Measurements from ENCODE around the gene CSMD2.

CSMD2 gene

DNA sequence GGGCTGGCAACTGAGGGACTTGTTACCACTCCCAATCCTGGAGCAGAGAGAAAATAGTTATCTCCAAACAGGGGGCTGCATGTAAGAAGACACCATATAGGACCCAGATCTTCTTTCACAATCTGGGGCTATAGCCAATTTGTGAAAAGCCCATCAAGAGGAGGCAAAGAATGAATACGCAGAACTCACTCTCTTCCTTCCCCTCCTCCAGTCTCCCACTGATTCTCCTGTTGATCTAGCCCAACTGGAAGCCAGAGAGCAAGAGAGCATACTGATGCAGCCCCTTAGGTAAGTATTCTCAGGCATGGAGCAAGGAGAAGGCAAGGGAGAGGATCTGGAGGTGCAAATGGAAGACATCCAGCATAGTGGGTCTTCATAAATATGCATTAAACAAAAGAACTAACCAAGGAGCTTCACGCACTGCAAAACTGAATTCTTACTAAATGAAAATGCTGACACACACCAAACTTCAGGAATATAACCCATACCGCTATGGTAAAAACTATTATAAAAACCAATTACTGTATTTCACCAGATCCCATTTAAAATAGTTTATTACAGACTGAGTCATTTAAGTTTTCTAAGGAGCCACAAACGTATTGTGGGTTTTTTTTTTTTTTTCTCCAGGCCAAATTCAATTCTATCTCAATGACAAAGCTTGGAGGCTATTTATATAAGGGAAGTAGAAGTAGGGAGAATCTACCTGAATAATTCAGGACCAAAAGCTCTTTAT lies 316.7 kb downstream of the CSMD2 start:
- Histone ChIP-seq H3K4me1 (ENCODE audit: insufficient read depth, low read length) (no peaks in the 10 kb centered on the region), H2AFZ (ENCODE audit: low read depth, low read length) (no peak overlapping the region), H3K4me3 (ENCODE audit: low read length) (no peak overlapping the region), H3K36me3 (ENCODE audit: insufficient read depth, low read length) (no peaks in the 10 kb centered on the region), H3K9me3 (ENCODE audit: low read length) (no peaks in the 10 kb centered on the region), H3K27me3 (ENCODE audit: insufficient read depth, low read length) (no peaks in the 10 kb centered on the region)

DNA sequence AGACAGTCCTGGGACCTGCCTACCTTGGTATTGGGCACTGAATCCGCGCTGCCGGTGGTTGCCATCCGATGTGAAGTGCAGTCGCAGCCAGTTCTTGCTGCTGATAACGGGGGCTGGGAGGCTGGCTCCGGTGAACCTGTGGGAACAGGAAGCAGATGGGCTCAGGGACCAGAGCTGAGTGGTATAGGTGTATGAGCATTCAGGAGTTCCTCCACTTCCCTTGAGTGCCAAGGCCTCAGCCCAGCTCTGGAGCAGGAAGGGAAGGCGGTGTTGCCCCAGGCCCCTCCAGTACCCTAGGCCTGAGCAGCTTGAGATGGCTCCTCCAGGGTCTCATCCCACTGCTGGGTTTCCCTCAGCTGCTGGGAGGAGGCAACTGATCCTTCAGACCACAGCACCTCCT lies 318.2 kb downstream of the CSMD2 start:
- no peaks in the 10 kb centered on the region for H3K9me3 ChIP-seq (ENCODE audit: low read length)
- H2AFZ ChIP-seq (ENCODE audit: low read depth, low read length), result no peak overlapping the region
- no peaks in the 10 kb centered on the region for H3K4me1 ChIP-seq (ENCODE audit: insufficient read depth, low read length)
- no peaks in the 10 kb centered on the region for H3K36me3 ChIP-seq (ENCODE audit: insufficient read depth, low read length)
- H3K27me3 ChIP-seq (ENCODE audit: insufficient read depth, low read length), result no peaks in the 10 kb centered on the region
- no peak overlapping the region for H3K4me3 ChIP-seq (ENCODE audit: low read length)

DNA sequence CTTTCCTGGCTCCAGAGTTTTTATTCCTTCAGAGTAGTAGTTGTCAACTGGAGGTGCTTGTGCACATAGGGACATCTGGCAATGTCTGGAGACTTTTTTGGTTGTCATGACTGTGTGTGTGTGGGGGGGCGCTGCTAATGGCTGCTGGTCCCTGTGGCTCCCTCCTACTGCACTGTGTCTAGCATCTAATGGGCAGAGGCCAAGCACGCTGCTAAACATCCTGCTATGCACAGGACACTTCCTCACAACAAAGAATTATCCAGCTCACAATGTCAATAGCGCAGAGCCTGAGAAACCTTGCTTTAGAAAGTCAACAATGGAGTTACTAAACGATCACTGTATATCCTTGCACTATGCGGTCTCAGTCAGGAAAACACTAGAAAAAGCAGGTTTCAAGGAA lies 320.9 kb downstream of the CSMD2 start:
- H3K36me3 ChIP-seq (ENCODE audit: insufficient read depth, low read length), result no peaks in the 10 kb centered on the region
- no peak overlapping the region for H2AFZ ChIP-seq (ENCODE audit: low read depth, low read length)
- H3K9me3 ChIP-seq (ENCODE audit: low read length), result no peaks in the 10 kb centered on the region
- no peaks in the 10 kb centered on the region for H3K27me3 ChIP-seq (ENCODE audit: insufficient read depth, low read length)
- no peak overlapping the region for H3K4me3 ChIP-seq (ENCODE audit: low read length)
- H3K4me1 ChIP-seq (ENCODE audit: insufficient read depth, low read length), result no peaks in the 10 kb centered on the region

DNA sequence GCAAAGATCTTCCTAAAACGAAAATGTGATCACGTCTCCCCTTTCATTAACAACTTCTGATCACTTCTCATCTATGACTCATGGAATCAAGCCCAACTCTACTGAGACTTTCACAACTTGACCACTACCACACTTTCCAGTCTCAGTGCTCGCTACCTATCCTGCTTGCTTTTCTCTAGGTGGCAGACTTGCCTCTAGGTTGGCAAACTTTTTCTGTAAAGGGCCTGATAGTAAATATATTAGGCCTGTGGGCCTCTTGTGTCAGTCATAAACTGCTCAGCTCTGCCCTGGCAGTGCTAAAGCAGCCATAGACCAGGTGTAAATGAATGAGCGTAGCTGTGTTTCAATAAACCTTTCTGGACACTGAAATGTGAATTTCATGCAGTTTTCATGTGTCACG lies 322.7 kb downstream of the CSMD2 start:
- Histone ChIP-seq H3K9me3 (ENCODE audit: low read length) (no peaks in the 10 kb centered on the region), H2AFZ (ENCODE audit: low read depth, low read length) (no peak overlapping the region), H3K36me3 (ENCODE audit: insufficient read depth, low read length) (no peaks in the 10 kb centered on the region), H3K4me1 (ENCODE audit: insufficient read depth, low read length) (no peaks in the 10 kb centered on the region), H3K27me3 (ENCODE audit: insufficient read depth, low read length) (no peaks in the 10 kb centered on the region), H3K4me3 (ENCODE audit: low read length) (no peak overlapping the region)

DNA sequence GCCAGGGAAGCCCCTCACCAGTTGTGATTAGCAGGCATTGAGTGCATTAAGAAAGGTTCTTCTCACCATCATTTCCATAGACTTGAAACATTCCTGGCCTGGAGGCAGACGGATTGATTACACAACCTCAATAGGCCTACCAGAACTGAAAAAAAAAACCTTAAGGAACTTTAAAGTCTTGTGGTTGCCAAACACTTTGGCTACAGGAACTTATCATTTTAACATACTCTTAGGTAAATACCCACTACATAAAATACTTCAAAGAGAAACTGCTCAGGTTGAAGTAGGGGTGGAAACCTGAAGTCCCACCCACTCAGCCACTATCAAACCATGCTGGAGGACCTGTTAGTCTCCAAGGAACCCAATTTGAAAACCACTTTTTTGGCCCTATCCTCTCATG lies 323.5 kb downstream of the CSMD2 start:
- no peaks in the 10 kb centered on the region for H3K4me1 ChIP-seq (ENCODE audit: insufficient read depth, low read length)
- no peak overlapping the region for H2AFZ ChIP-seq (ENCODE audit: low read depth, low read length)
- no peaks in the 10 kb centered on the region for H3K27me3 ChIP-seq (ENCODE audit: insufficient read depth, low read length)
- no peaks in the 10 kb centered on the region for H3K36me3 ChIP-seq (ENCODE audit: insufficient read depth, low read length)
- no peaks in the 10 kb centered on the region for H3K9me3 ChIP-seq (ENCODE audit: low read length)
- H3K4me3 ChIP-seq (ENCODE audit: low read length), result no peak overlapping the region

DNA sequence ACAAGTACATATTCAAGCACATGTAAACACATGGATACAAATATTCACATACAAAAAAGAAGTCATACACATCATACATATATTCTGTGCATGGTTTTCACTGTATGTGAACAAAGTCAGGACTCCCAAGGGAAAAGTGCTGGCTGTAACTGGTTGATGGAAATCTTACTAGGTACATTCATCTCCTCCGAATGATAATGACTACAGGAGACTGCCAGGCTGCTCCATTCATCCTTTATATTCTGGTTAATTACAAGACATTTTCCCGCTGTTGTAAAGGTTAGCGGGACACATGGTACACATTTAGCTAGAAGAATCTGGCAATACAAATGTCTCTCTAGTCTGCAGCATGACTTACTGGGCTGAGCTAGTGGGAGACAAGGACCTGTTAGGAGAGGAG lies 327.4 kb downstream of the CSMD2 start:
- Histone ChIP-seq H3K36me3 (ENCODE audit: insufficient read depth, low read length) (no peaks in the 10 kb centered on the region), H3K4me3 (ENCODE audit: low read length) (no peak overlapping the region), H3K27me3 (ENCODE audit: insufficient read depth, low read length) (no peaks in the 10 kb centered on the region), H2AFZ (ENCODE audit: low read depth, low read length) (no peak overlapping the region), H3K9me3 (ENCODE audit: low read length) (no peaks in the 10 kb centered on the region), H3K4me1 (ENCODE audit: insufficient read depth, low read length) (no peaks in the 10 kb centered on the region)

DNA sequence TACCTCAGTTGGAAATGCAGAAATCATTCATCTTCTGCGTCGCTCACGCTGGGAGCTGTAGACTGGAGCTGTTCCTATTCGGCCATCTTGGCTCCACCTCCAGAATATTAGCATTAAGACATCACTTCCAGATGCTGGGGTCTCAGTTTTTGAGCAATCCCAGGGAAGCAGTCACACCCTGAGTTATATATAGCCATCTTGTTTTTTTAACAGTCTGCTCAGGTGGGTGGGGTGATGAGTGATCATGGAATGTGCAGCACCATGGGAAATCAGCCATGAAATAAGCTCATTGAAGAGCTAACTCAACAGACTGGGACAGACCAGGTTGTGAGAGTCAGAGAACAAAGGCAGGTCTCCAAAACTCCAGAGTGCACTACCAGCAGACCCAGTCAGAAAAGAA lies 328.1 kb downstream of the CSMD2 start:
- Histone ChIP-seq H3K27me3 (ENCODE audit: insufficient read depth, low read length) (no peaks in the 10 kb centered on the region), H3K36me3 (ENCODE audit: insufficient read depth, low read length) (no peaks in the 10 kb centered on the region), H2AFZ (ENCODE audit: low read depth, low read length) (no peak overlapping the region), H3K4me1 (ENCODE audit: insufficient read depth, low read length) (no peaks in the 10 kb centered on the region), H3K9me3 (ENCODE audit: low read length) (no peaks in the 10 kb centered on the region), H3K4me3 (ENCODE audit: low read length) (no peak overlapping the region)

DNA sequence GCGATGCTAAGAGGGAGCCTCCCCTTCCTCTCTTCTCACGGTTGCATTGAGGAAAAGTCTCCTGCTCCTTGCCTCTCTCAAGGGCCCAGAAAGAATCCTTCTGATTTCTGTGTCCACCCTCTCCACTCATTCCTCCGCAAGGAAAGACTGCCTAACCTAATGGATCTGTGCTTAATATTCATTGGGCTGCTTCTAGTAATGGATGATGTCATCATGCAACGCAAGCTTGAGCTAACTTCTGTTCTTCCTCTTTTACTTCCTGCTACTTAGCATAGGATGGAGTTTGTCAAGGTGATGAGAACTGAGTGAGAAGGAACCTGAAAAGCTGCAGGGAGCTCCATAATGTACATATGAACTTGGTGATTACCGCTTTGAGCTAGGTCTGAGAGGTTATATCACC lies 336.4 kb downstream of the CSMD2 start:
- Histone ChIP-seq H3K4me3 (ENCODE audit: low read length) (no peak overlapping the region), H3K36me3 (ENCODE audit: insufficient read depth, low read length) (no peaks in the 10 kb centered on the region), H3K4me1 (ENCODE audit: insufficient read depth, low read length) (no peaks in the 10 kb centered on the region), H3K9me3 (ENCODE audit: low read length) (no peaks in the 10 kb centered on the region), H3K27me3 (ENCODE audit: insufficient read depth, low read length) (no peaks in the 10 kb centered on the region), H2AFZ (ENCODE audit: low read depth, low read length) (no peak overlapping the region)

DNA sequence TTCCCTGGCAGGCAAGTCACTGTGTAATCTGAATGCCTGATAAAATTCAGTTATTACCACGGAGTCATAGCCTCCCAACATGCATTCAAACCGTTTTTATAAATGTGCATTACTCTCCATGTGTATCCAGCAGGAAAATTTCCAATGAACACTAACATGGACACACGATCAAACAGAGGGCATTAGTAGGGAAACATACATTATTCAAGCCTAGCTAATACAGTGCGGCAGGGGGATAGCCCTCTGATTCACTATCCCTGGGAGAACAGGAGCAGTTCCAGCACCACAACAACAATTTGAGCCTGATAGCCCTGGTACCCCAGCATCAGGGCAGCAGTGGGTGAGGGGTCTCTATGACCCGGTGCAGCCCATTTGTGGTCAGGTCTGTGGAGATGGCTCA lies 337.0 kb downstream of the CSMD2 start:
- Histone ChIP-seq H3K4me3 (ENCODE audit: low read length) (no peak overlapping the region), H3K36me3 (ENCODE audit: insufficient read depth, low read length) (no peaks in the 10 kb centered on the region), H3K9me3 (ENCODE audit: low read length) (no peaks in the 10 kb centered on the region), H3K4me1 (ENCODE audit: insufficient read depth, low read length) (no peaks in the 10 kb centered on the region), H2AFZ (ENCODE audit: low read depth, low read length) (no peak overlapping the region), H3K27me3 (ENCODE audit: insufficient read depth, low read length) (no peaks in the 10 kb centered on the region)

DNA sequence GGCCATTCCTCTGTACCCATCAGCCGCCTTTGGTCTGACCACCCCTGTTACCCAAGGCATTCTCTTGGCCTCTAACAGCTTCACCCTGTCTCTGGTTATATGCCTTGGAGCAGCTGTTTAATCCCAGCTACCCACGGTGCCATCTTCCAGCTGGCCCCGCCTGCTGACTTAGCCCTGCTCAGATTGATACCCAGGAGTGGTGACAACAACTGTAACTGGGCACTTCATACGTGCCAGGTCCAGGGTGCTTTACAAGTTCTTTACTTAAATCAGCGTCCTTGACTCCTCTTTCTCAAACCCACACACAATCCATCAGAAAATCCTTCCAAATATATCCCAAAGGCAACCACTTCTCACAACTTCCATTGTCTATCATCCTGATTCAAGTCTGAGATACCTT lies 338.3 kb downstream of the CSMD2 start:
- H3K9me3 ChIP-seq (ENCODE audit: low read length), result no peaks in the 10 kb centered on the region
- H3K4me3 ChIP-seq (ENCODE audit: low read length), result no peak overlapping the region
- H3K36me3 ChIP-seq (ENCODE audit: insufficient read depth, low read length), result no peaks in the 10 kb centered on the region
- no peak overlapping the region for H2AFZ ChIP-seq (ENCODE audit: low read depth, low read length)
- H3K27me3 ChIP-seq (ENCODE audit: insufficient read depth, low read length), result no peaks in the 10 kb centered on the region
- no peaks in the 10 kb centered on the region for H3K4me1 ChIP-seq (ENCODE audit: insufficient read depth, low read length)

DNA sequence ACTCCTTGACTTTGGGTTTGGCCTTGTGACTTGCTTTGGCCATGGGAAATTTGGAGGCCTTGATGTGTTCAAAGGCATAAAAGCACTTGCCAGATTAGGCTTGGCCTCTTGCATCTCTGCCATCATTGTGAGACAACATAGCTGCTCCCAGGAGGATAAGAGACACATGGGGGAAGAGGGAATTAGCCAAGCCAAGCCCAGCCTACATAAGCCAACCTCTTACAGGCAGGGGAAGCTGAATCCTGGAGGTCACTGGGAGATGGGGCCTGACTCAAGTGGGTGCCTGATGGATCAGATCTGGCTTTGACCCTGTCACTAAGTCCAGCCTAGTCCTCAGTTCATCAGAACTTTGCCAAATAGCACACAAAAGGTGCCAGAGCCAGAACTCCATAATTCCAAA lies 338.7 kb downstream of the CSMD2 start:
- no peak overlapping the region for H2AFZ ChIP-seq (ENCODE audit: low read depth, low read length)
- no peaks in the 10 kb centered on the region for H3K4me1 ChIP-seq (ENCODE audit: insufficient read depth, low read length)
- no peak overlapping the region for H3K4me3 ChIP-seq (ENCODE audit: low read length)
- no peaks in the 10 kb centered on the region for H3K27me3 ChIP-seq (ENCODE audit: insufficient read depth, low read length)
- no peaks in the 10 kb centered on the region for H3K9me3 ChIP-seq (ENCODE audit: low read length)
- no peaks in the 10 kb centered on the region for H3K36me3 ChIP-seq (ENCODE audit: insufficient read depth, low read length)

DNA sequence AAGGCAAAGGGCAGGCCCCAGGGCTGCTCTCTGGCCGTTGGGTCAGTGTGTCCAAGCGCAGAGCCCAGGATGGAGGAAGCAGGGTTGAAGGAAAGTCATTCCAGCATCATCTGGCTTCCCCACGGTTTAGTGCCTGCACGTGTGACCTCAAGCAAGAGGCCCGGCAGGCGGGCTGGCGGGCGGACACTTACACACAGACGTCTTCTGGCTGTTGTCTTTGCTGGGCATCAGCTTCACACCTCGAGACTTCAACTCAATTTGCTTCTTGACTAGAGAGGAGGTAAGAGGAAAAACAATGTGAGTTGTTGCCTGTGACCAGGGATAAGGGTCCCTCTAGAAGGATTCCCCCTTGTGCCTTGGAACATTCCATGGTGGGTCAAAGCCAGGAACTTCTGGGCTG lies 339.5 kb downstream of the CSMD2 start:
- Histone ChIP-seq H3K9me3 (ENCODE audit: low read length) (no peaks in the 10 kb centered on the region), H3K4me3 (ENCODE audit: low read length) (no peak overlapping the region)

DNA sequence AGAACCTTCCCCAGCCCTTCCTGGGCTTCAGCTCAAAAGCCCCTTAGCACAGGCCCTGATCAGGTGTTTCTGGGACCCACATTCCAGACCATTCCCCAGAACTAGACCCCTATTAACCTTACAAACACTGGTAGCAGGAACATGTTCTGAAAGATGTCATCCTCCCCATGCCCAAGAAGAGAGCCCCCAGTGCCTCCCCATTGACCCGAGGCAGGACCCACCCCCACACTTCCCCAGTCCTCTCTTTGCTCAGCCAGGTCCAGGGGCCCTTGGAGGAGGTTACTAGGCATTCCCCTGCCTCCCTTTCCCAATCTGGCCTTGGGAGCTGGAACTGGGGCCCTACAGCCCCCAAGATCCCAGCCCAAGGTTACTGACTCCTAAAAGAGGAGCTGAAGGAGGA lies 340.1 kb downstream of the CSMD2 start:
- no peaks in the 10 kb centered on the region for H3K4me1 ChIP-seq (ENCODE audit: insufficient read depth, low read length)
- no peaks in the 10 kb centered on the region for H3K9me3 ChIP-seq (ENCODE audit: low read length)
- no peak overlapping the region for H3K4me3 ChIP-seq (ENCODE audit: low read length)
- H3K36me3 ChIP-seq (ENCODE audit: insufficient read depth, low read length), result no peaks in the 10 kb centered on the region
- no peak overlapping the region for H2AFZ ChIP-seq (ENCODE audit: low read depth, low read length)
- no peaks in the 10 kb centered on the region for H3K27me3 ChIP-seq (ENCODE audit: insufficient read depth, low read length)

More for the DNA sequence above, 339.5 kb downstream of the CSMD2 start:
- Histone ChIP-seq H3K27me3 (ENCODE audit: insufficient read depth, low read length) (no peaks in the 10 kb centered on the region), H3K36me3 (ENCODE audit: insufficient read depth, low read length) (no peaks in the 10 kb centered on the region), H3K4me1 (ENCODE audit: insufficient read depth, low read length) (no peaks in the 10 kb centered on the region), H2AFZ (ENCODE audit: low read depth, low read length) (no peak overlapping the region)

DNA sequence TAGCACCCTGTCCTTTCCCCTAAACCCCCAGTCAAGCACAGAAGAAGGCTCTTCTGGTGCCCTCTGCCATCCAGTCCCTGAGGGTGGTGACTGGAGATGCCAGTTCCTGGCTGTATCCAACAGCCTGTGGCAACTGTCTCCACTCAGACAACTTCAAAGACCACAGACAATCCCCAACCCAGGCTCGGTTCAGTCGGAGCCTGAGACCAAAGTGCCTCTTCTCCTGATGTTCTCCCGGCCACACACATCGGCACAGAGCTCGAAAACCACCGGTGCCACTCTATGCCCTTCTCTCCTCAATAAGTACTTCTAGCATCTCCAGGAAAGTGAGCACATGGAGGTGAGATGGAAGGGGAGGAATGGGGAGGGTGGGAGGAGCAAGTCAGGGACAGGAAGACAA lies 340.7 kb downstream of the CSMD2 start:
- H3K36me3 ChIP-seq (ENCODE audit: insufficient read depth, low read length), result no peaks in the 10 kb centered on the region
- peaks cover 3% of the 10 kb centered on the region for H3K27me3 ChIP-seq (ENCODE audit: insufficient read depth, low read length)

More for the DNA sequence above, 340.7 kb downstream of the CSMD2 start:
- Histone ChIP-seq H3K9me3 (ENCODE audit: low read length) (no peaks in the 10 kb centered on the region), H3K4me3 (ENCODE audit: low read length) (no peak overlapping the region), H2AFZ (ENCODE audit: low read depth, low read length) (no peak overlapping the region), H3K4me1 (ENCODE audit: insufficient read depth, low read length) (no peaks in the 10 kb centered on the region)
